K562 (cell line): ENCODE measurements around the gene RALGPS1. TPM values are rescaled to one million over a fixed set of nuclear protein-coding genes. Genes with fewer than 3 reads are reported as not detected.

Experiments
- ATAC-seq: fragments of 200-7000 bp; cut with Tn5 transposase; 3 replicates; pipeline ENCODE4 v1.9.1; 2020; ENCODE audit warnings: moderate library complexity
- BruUV-seq: library from RNA; stranded (reverse); fragments of 400-500 nt; replicated peaks from 2 replicates; lab custom pipeline; 2021; lab: Mats Ljungman, UMichigan
- CTCF ChIA-PET: fragments of 300-600 bp; formaldehyde crosslinking; extraction: SDS; loops from one replicate; lab custom pipeline; 2021; ENCODE audit warnings: low intra/inter-chr PET ratio; lab: Yijun Ruan, JAX
- POLR2A ChIA-PET: fragments of 300-600, 350-650 bp; sonication (Branson Sonifier 250); formaldehyde crosslinking; extraction: SDS; loops from one replicate; lab custom pipeline; 2021; ENCODE audit warnings: antibody characterized with exemption, inconsistent platforms; lab: Yijun Ruan, JAX
- DNase-seq, 4 experiments: peaks; one replicate each; pipeline versions ENCODE4 v3.0.0 to v3.0.0-alpha.2; 2011 to 2018; ENCODE audit warnings: low spot score in 3 of 4, mixed read lengths in 3 of 4; ENCODE audit errors: extremely low read depth in 1 of 4
- FAIRE-seq: peaks from 2 replicates; lab custom pipeline; 2011; peaks lifted over from hg19 to GRCh38; lab: Jason Lieb, UNC
- H2AFZ ChIP-seq: 2 replicates; pipeline ENCODE4 v1.6.0; 2011; ENCODE audit warnings: low read depth, low read length, control low read depth, inconsistent platforms
- H3K27ac ChIP-seq: fragments of 200-600 bp; 3 replicates; pipeline ENCODE4 v1.8.0; 2011; ENCODE audit warnings: low read depth, mild to moderate bottlenecking, control low read depth, inconsistent platforms, low read length, moderate library complexity, mixed read lengths; ENCODE audit errors: extremely low read depth
- H3K27me3 ChIP-seq, 2 experiments: fragments of 300-600 bp in 1 of 2; 2 replicates in 1 of 2; 3 replicates in 1 of 2; pipeline versions ENCODE4 v1.6.0 to v1.8.0; 2011; ENCODE audit warnings: inconsistent platforms in 2 of 2, low read length in 2 of 2, mild to moderate bottlenecking in 1 of 2, mixed read lengths in 1 of 2, moderate library complexity in 1 of 2; ENCODE audit not compliant: control insufficient read depth in 2 of 2, insufficient read depth in 2 of 2
- H3K36me3 ChIP-seq: fragments of 300-600 bp; 3 replicates; pipeline ENCODE4 v1.8.0; 2011; ENCODE audit warnings: mild to moderate bottlenecking, low read length, inconsistent platforms; ENCODE audit not compliant: control insufficient read depth, insufficient read depth
- H3K4me1 ChIP-seq, 2 experiments: fragments of 200-600 bp in 1 of 2; replicated peaks in 1 of 2; 2 replicates in 1 of 2; 3 replicates in 1 of 2; pipeline versions ENCODE4 v1.5.1 to v1.8.0; 2011; ENCODE audit warnings: inconsistent platforms in 2 of 2, low read length in 2 of 2, mild to moderate bottlenecking in 1 of 2, mixed read lengths in 1 of 2, moderate library complexity in 1 of 2; ENCODE audit not compliant: control insufficient read depth in 2 of 2, insufficient read depth in 2 of 2
- H3K4me2 ChIP-seq: 2 replicates; pipeline ENCODE4 v1.6.1; 2011; ENCODE audit warnings: low read length, control low read depth, inconsistent platforms, mixed read lengths; ENCODE audit not compliant: insufficient read depth
- H3K4me3 ChIP-seq: fragments of 200-600 bp; sonication (generic), shearing (Covaris generic); 2 replicates; pipeline ENCODE4 v1.5.1; 2016; ENCODE audit warnings: control low read depth, inconsistent platforms
- H3K79me2 ChIP-seq: fragments of 200-600 bp; 3 replicates; pipeline ENCODE4 v1.8.0; 2011; ENCODE audit warnings: low read length, inconsistent platforms; ENCODE audit not compliant: control insufficient read depth, insufficient read depth
- H3K9ac ChIP-seq, 2 experiments: 2 replicates each; pipeline versions ENCODE4 v1.6.0 to v1.6.1; 2011; ENCODE audit warnings: low read depth in 2 of 2, low read length in 2 of 2, control low read depth in 1 of 2, inconsistent platforms in 1 of 2, mild to moderate bottlenecking in 1 of 2, mixed read lengths in 1 of 2; ENCODE audit not compliant: insufficient read depth in 1 of 2
- H3K9me1 ChIP-seq: one replicate; pipeline ENCODE4 v1.6.0; 2011; ENCODE audit warnings: inconsistent platforms, mild to moderate bottlenecking, low read length, moderate library complexity; ENCODE audit not compliant: control insufficient read depth, insufficient read depth
- H3K9me3 ChIP-seq: replicated peaks from 2 replicates; pipeline ENCODE4 v1.5.1; 2011; ENCODE audit warnings: low read depth, low read length, inconsistent platforms; ENCODE audit not compliant: control insufficient read depth, insufficient read depth
- H4K20me1 ChIP-seq: replicated peaks from 2 replicates; pipeline ENCODE4 v1.6.1; 2011; ENCODE audit warnings: low read length, inconsistent platforms, mixed read lengths; ENCODE audit not compliant: control insufficient read depth, insufficient read depth
- CEBPB ChIP-seq: fragments of 450-650 bp; IDR thresholded peaks from 2 replicates; pipeline ENCODE4 v1.6.1; 2016; ENCODE audit warnings: missing genetic modification characterization, missing compliant biosample characterization
- DLX4 ChIP-seq: fragments of 250-450 bp; sonication (Bioruptor Pico); IDR thresholded peaks from 2 replicates; pipeline ENCODE4 v1.6.1; 2021; ENCODE audit warnings: mild to moderate bottlenecking
- KLF1 ChIP-seq: fragments of 450-650 bp; IDR thresholded peaks from 2 replicates; pipeline ENCODE4 v1.6.1; 2016; ENCODE audit warnings: missing genetic modification characterization, missing compliant biosample characterization
- NBN ChIP-seq: fragments of 450-650 bp; IDR thresholded peaks from 2 replicates; pipeline ENCODE4 v1.6.1; 2016; ENCODE audit warnings: low read depth, mild to moderate bottlenecking
- NCOA1 ChIP-seq: fragments of 450-650 bp; IDR thresholded peaks from 2 replicates; pipeline ENCODE4 v1.6.1; 2016; ENCODE audit warnings: low read depth
- NCOA2 ChIP-seq, 2 experiments: fragments of 450-650 bp; IDR thresholded peaks; 2 replicates each; pipeline ENCODE4 v1.6.1; 2018; ENCODE audit warnings: mild to moderate bottlenecking in 2 of 2, moderate library complexity in 1 of 2; ENCODE audit not compliant: partially characterized antibody in 2 of 2
- PRPF4 ChIP-seq: fragments of 200-400 bp; formaldehyde crosslinking; IDR thresholded peaks from one replicate; pipeline ENCODE4 v1.6.1; 2017; ENCODE audit warnings: low read length, low read depth, mild to moderate bottlenecking; ENCODE audit not compliant: insufficient read depth, poor library complexity, severe bottlenecking
- SRSF9 ChIP-seq: fragments of 200-400 bp; formaldehyde crosslinking; IDR thresholded peaks from 2 replicates; pipeline ENCODE4 v1.6.1; 2017; ENCODE audit warnings: low read depth, low read length, borderline replicate concordance
- ZHX1 ChIP-seq: fragments of 150-350 bp; conservative IDR thresholded peaks from 2 replicates; pipeline ENCODE4 v1.6.1; 2014; ENCODE audit warnings: low read length
- ZNF644 ChIP-seq: fragments of 200-800 bp; sonication (Bioruptor generic); IDR thresholded peaks from 2 replicates; pipeline ENCODE4 v1.6.1; 2016; ENCODE audit warnings: low read depth, missing genetic modification characterization, missing compliant biosample characterization
- ZNF766 ChIP-seq: fragments of 200-800 bp; sonication (Bioruptor generic); conservative IDR thresholded peaks from 2 replicates; pipeline ENCODE4 v1.6.1; 2016; ENCODE audit warnings: missing genetic modification characterization, missing compliant biosample characterization
- WGBS: fragments of 100-300 bp; shearing (Covaris generic); methylation state at CpG from one replicate; pipeline ENCODE4 v1.1.6; 2016; ENCODE audit warnings: low coverage, mixed read lengths; ENCODE audit not compliant: insufficient coverage; ENCODE audit errors: missing lambda C conversion rate; 5-methylcytosine and 5-hydroxymethylcytosine counted together
- in situ Hi-C: fragments of 300-500 bp; cut with MboI; formaldehyde crosslinking; loops from 4 replicates; pipeline ENCODE4 v1.15.0; 2018; ENCODE audit warnings: inconsistent platforms, mixed read lengths
- intact Hi-C: fragments of 100-400 bp; cut with micrococcal nuclease; formaldehyde crosslinking; loops from 2 replicates; pipeline ENCODE4 v1.14.2; 2022
- polyA plus RNA-seq, 8 experiments: library from polyadenylated mRNA; depleted of rRNA in 4 of 8; stranded (reverse) in 5 of 8; unstranded in 3 of 8; fragments of >200 nt; fragmentation: Nextera tagmentation in 2 of 8; fragmentation: Illumina TruSeq in 1 of 8; extraction: Ambion mirVana in 2 of 8; extraction: Trizol in 1 of 8; gene quantifications; 2 replicates each; pipeline versions ENCODE4 v1.2.1 to v1.2.3, GENCODE V29; 2011 to 2014; ENCODE audit warnings: inconsistent platforms in 1 of 8, missing spikeins in 1 of 8
- total RNA-seq, 7 experiments: library from RNA; depleted of rRNA in 6 of 7; stranded (reverse); fragments of >200 nt in 6 of 7; fragmentation: Illumina TruSeq in 2 of 7; extraction: Trizol in 2 of 7; gene quantifications; 2 replicates each; pipeline versions ENCODE4 v1.2.1 to v1.2.3, GENCODE V29; 2011 to 2021; ENCODE audit warnings: low replicate concordance in 1 of 7

The RALGPS1 gene
- total and polyA plus RNA-seq, 9 of the 15 experiments (the other 6 are each of a cell fraction or from before 2014, with no cell fraction given), result 0.04 to 2.6 (median 1.5) TPM

- POLR2A ChIA-PET, result no interaction called here
- CTCF ChIA-PET, result no interaction called here
- no TSS peak for BruUV-seq
- 0 out of 2 replicates have a peak, but pooled peaks cover 2% of the 10 kb centered on the region for H3K9me3 ChIP-seq
- H3K9ac ChIP-seq, result no peak overlapping the region
- in situ Hi-C loops (no loop called here), intact Hi-C loops (no loop called here)
- no peaks in the 10 kb centered on the region; the same call in 1 of the 2 replicates for H4K20me1 ChIP-seq
- no peak for TF ChIP-seq NBN
- TF ChIP-seq SRSF9, result no peak
- TF ChIP-seq NCOA1, result no peak
- TF ChIP-seq NCOA2 (IDR thresholded peaks at IDR 0.05; ENCODE audit: partially characterized antibody in 2 of 2), result no peak
- no peak for TF ChIP-seq PRPF4
- TF ChIP-seq DLX4, result no peak
- no peak for TF ChIP-seq ZNF766
- TF ChIP-seq ZHX1, result no peak
- no peak for TF ChIP-seq CEBPB (tag)
- TF ChIP-seq ZNF644, result no peak
- no peak for TF ChIP-seq KLF1
- no peaks in the 10 kb centered on the region for H3K9me1 ChIP-seq
- H3K4me3 ChIP-seq, result no peak overlapping the region
- no peak overlapping the region for H2AFZ ChIP-seq
- peaks cover 0 to 19% of the 10 kb centered on the region in 2 experiments; a peak in 2 of 5 replicates for H3K27me3 ChIP-seq
- no peak overlapping the region for H3K4me2 ChIP-seq
- H3K79me2 ChIP-seq, result no peaks in the 10 kb centered on the region
- no peak for DNase-seq
- H3K4me1 ChIP-seq, result peaks cover 0 to 3% of the 10 kb centered on the region in 2 experiments; a peak in 4 of 5 replicates
- H3K36me3 ChIP-seq, result no peaks in the 10 kb centered on the region
- FAIRE-seq, result no peak
- ATAC-seq, result no peak
- WGBS, result 0% methylated on average over 2 of the region's 2 CpGs
- H3K27ac ChIP-seq, result no peak overlapping the region
Observed at GRCh38 chr9:126991183-126991582, 76.6 kb downstream of the RALGPS1 start.
